Calu3 (cell line): Measurements from ENCODE around the gene GATAD2A. TPM values are rescaled to one million over a fixed set of nuclear protein-coding genes. Genes with fewer than 3 reads are reported as not detected.

Source experiments
- BruUV-seq: library from RNA; stranded (reverse); fragments of 400-500 nt; replicated peaks from 2 replicates; lab custom pipeline; 2021; lab: Mats Ljungman, UMichigan
- CTCF ChIA-PET: fragments of 300-600 bp; sonication (Branson Sonifier 250); formaldehyde crosslinking; loops from one replicate; lab custom pipeline; 2022; ENCODE audit warnings: antibody characterized with exemption; lab: Charles Lee
- DNase-seq: peaks from one replicate; pipeline ENCODE4 v3.0.0; 2022
- H3K27ac Mint-ChIP-seq: one replicate; pipeline ENCODE4 v1.8.0; 2022; ENCODE audit warnings: mixed read lengths; ENCODE audit not compliant: unreplicated experiment
- H3K27me3 Mint-ChIP-seq: one replicate; pipeline ENCODE4 v1.8.0; 2022; ENCODE audit warnings: mixed read lengths; ENCODE audit not compliant: unreplicated experiment
- H3K36me3 Mint-ChIP-seq: one replicate; pipeline ENCODE4 v1.8.0; 2022; ENCODE audit warnings: mild to moderate bottlenecking, moderate library complexity, mixed read lengths; ENCODE audit not compliant: insufficient read depth, unreplicated experiment
- H3K4me1 Mint-ChIP-seq: one replicate; pipeline ENCODE4 v1.8.0; 2022; ENCODE audit warnings: mild to moderate bottlenecking, low read depth, mixed read lengths; ENCODE audit not compliant: unreplicated experiment
- H3K4me3 Mint-ChIP-seq: one replicate; pipeline ENCODE4 v1.8.0; 2022; ENCODE audit warnings: mild to moderate bottlenecking, low read depth, moderate library complexity, mixed read lengths; ENCODE audit not compliant: unreplicated experiment
- H3K9me3 Mint-ChIP-seq: one replicate; pipeline ENCODE4 v1.8.0; 2022; ENCODE audit warnings: low read depth, mixed read lengths; ENCODE audit not compliant: unreplicated experiment
- CTCF ChIP-seq: fragments of 200-600 bp; IDR thresholded peaks from one replicate; pipeline ENCODE4 v1.8.0; 2022; ENCODE audit warnings: antibody characterized with exemption; ENCODE audit not compliant: unreplicated experiment
- intact Hi-C: fragments of 100-400 bp; cut with micrococcal nuclease; formaldehyde crosslinking; loops from one replicate; pipeline ENCODE4 v1.10.0; 2022; ENCODE audit not compliant: unreplicated experiment
- total RNA-seq: library from RNA; stranded (reverse); gene quantifications from 2 replicates; pipeline ENCODE4 v1.2.3, GENCODE V29; 2022

GATAD2A gene
- total RNA-seq, 1 experiment from 2014 or later = 79.8 TPM

- H3K27me3 Mint-ChIP-seq = no peaks in the 10 kb centered on the region
- no peak overlapping the region for H3K27ac Mint-ChIP-seq
- intact Hi-C loops = no loop called here
- CTCF ChIA-PET = no interaction called here
- no peak for TF ChIP-seq CTCF
- BruUV-seq = no TSS peak
- H3K4me3 Mint-ChIP-seq = no peak overlapping the region
- no peaks in the 10 kb centered on the region for H3K4me1 Mint-ChIP-seq
- peaks cover 35% of the 10 kb centered on the region for H3K36me3 Mint-ChIP-seq
- no peaks in the 10 kb centered on the region for H3K9me3 Mint-ChIP-seq
- no peak for DNase-seq
These were observed 97.5 kb downstream of the GATAD2A start for GRCh38 chr19:19502808-19503602.

GRCh38 chr19:19504754-19505668, 99.5 kb downstream of the GATAD2A start:
- Mint-ChIP-seq H3K27ac (no peak overlapping the region), H3K36me3 (peaks cover 35% of the 10 kb centered on the region), H3K4me3 (no peak overlapping the region), H3K4me1 (no peaks in the 10 kb centered on the region), H3K9me3 (no peaks in the 10 kb centered on the region), H3K27me3 (no peaks in the 10 kb centered on the region)
- no peak for TF ChIP-seq CTCF
- DNase-seq = no peak
- CTCF ChIA-PET = no interaction called here
- intact Hi-C loops = no loop called here
- BruUV-seq = no TSS peak

DNA sequence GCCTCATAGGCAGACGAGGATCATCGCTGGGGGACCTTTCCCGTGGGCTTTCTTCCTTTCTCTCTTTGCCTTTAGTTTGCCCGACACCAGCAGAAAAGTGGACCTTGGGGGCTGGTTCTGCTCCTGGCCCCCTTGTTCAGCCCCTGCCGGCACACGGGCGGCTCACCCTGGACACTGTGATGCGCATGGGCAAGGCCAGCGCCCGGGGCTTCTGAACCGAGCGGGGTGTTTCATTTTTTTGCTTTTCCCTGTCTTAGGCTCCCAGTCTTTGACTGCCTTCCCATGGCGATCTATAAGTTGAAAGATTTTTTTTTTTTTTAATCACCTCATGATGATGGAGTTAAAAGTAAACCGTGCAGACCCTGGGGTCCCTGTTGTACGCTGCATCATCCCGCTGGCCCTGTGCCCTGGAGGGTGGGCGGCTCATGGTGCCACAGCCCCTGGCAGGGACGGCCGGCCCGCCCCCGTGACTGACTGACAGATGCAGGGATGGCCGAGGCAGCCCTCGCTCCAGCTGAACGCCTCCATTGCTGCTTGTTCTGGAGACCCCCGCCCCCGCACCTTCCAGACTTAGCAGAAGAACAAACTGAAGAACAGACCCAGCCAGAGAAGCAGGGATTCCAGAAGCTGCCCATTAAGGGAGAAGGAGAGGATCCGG, 100.3 kb downstream of the GATAD2A start:
- no TSS peak for BruUV-seq
- CTCF ChIA-PET = no interaction called here

More for the DNA sequence above, 100.3 kb downstream of the GATAD2A start:
- intact Hi-C loops = no loop called here
- Mint-ChIP-seq H3K9me3 (no peaks in the 10 kb centered on the region), H3K4me1 (no peaks in the 10 kb centered on the region), H3K27ac (no peak overlapping the region), H3K4me3 (no peak overlapping the region), H3K27me3 (no peaks in the 10 kb centered on the region), H3K36me3 (peaks cover 38% of the 10 kb centered on the region)
- TF ChIP-seq CTCF = no peak
- no peak for DNase-seq
